Gastrocnemius medialis (tissue), 4 donors: ENCODE measurements around the gene ATP6V0A1.

Experiments used
- POLR2A ChIP-seq, 2 donors: fragments of 450-650 bp; IDR thresholded peaks; one replicate each; pipeline ENCODE4 v1.6.1; 2017; ENCODE audit warnings: antibody characterized with exemption in 2 of 2, mild to moderate bottlenecking in 2 of 2, moderate library complexity in 2 of 2
- TF ChIP-seq, protein P1 (sequence below), 5 experiments: fragments of 450-650 bp in 3 of 5; fragments of 200-600 bp in 2 of 5; sonication (generic) in 2 of 5; IDR thresholded peaks in 4 of 5; conservative IDR thresholded peaks in 1 of 5; 1 replicate in 4 of 5; 2 replicates in 1 of 5; pipeline ENCODE4 v1.5.1; 2016 to 2019; ENCODE audit warnings: antibody characterized with exemption in 5 of 5, mild to moderate bottlenecking in 3 of 5, moderate library complexity in 3 of 5

- no peak for TF ChIP-seq POLR2A (IDR thresholded peaks at IDR 0.05)
- TF ChIP-seq, protein P1, sequence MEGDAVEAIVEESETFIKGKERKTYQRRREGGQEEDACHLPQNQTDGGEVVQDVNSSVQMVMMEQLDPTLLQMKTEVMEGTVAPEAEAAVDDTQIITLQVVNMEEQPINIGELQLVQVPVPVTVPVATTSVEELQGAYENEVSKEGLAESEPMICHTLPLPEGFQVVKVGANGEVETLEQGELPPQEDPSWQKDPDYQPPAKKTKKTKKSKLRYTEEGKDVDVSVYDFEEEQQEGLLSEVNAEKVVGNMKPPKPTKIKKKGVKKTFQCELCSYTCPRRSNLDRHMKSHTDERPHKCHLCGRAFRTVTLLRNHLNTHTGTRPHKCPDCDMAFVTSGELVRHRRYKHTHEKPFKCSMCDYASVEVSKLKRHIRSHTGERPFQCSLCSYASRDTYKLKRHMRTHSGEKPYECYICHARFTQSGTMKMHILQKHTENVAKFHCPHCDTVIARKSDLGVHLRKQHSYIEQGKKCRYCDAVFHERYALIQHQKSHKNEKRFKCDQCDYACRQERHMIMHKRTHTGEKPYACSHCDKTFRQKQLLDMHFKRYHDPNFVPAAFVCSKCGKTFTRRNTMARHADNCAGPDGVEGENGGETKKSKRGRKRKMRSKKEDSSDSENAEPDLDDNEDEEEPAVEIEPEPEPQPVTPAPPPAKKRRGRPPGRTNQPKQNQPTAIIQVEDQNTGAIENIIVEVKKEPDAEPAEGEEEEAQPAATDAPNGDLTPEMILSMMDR (IDR thresholded peaks at IDR 0.05 in 4 of 5, conservative IDR thresholded peaks at IDR 0.05 in 1 of 5): no peak
Measured at GRCh38 chr17:42493319-42493718, 34.6 kb downstream of the ATP6V0A1 start.
